DMS53 treated with DMSO at 0.1 percent for 48 hours (cell line): ENCODE data around the gene PARP2.

ENCODE experiments used
- DNase-seq: peaks from one replicate; lab custom pipeline; 2025; ENCODE audit not compliant: unreplicated experiment; lab: John Stamatoyannopoulos, UW

PARP2 gene

GRCh38 chr14:20400589-20400964, 57.1 kb downstream of the PARP2 start:
- DNase-seq: no peak

GRCh38 chr14:20400965-20401593, 57.6 kb downstream of the PARP2 start:
- DNase-seq: peak; percentile 8

- no peak for DNase-seq
These were observed 60.1 kb downstream of the PARP2 start for GRCh38 chr14:20403521-20403920.
